ENCODE measurements around the gene SF3A1.

The SF3A1 gene

GRCh38 chr22:30361916-30362650, 5.4 kb upstream of the SF3A1 start:
- H3K79me2 ChIP-seq = no peaks in the 10 kb centered on the region
- no peaks in the 10 kb centered on the region for H3K27me3 ChIP-seq (ENCODE audit: control insufficient read depth, insufficient read depth, low read length)
- H3K4me1 ChIP-seq = no peaks in the 10 kb centered on the region
- no peak overlapping the region for H3K27ac ChIP-seq
- H3K9ac ChIP-seq = no peak overlapping the region
- H3K36me3 ChIP-seq (ENCODE audit: control insufficient read depth, insufficient read depth, low read length) = no peaks in the 10 kb centered on the region
- H3K4me3 ChIP-seq (ENCODE audit: low read depth, low read length) = no peak overlapping the region
- H2AFZ ChIP-seq = no peak overlapping the region
- no peak for TF ChIP-seq CTCF (IDR thresholded peaks at IDR 0.05)
- no peaks in the 10 kb centered on the region for H3K9me3 ChIP-seq (ENCODE audit: control insufficient read depth, low read length)
- H3K4me2 ChIP-seq (ENCODE audit: low read length) = no peak overlapping the region

- Histone ChIP-seq H3K9ac (no peak overlapping the region), H3K27ac (no peak overlapping the region), H3K4me1 (peaks cover 7% of the 10 kb centered on the region), H3K27me3 (ENCODE audit: control insufficient read depth, insufficient read depth, low read length) (no peaks in the 10 kb centered on the region), H3K4me3 (ENCODE audit: low read depth, low read length) (no peak overlapping the region), H3K36me3 (ENCODE audit: control insufficient read depth, insufficient read depth, low read length) (no peaks in the 10 kb centered on the region), H3K79me2 (peaks cover 23% of the 10 kb centered on the region), H2AFZ (no peak overlapping the region), H3K9me3 (ENCODE audit: control insufficient read depth, low read length) (no peaks in the 10 kb centered on the region), H3K4me2 (ENCODE audit: low read length) (no peak overlapping the region)
- no peak for TF ChIP-seq CTCF (IDR thresholded peaks at IDR 0.05)
These were observed 1.8 kb upstream of the SF3A1 start for GRCh38 chr22:30358541-30358940.

- Histone ChIP-seq H3K4me2 (ENCODE audit: low read length) (peak overlapping the region; percentile 87), H3K9me3 (ENCODE audit: control insufficient read depth, low read length) (no peaks in the 10 kb centered on the region), H3K4me3 (ENCODE audit: low read depth, low read length) (peak overlapping the region; percentile 70), H2AFZ (no peak overlapping the region), H3K9ac (no peak overlapping the region), H3K36me3 (ENCODE audit: control insufficient read depth, insufficient read depth, low read length) (no peaks in the 10 kb centered on the region), H3K4me1 (peaks cover 7% of the 10 kb centered on the region), H3K27me3 (ENCODE audit: control insufficient read depth, insufficient read depth, low read length) (no peaks in the 10 kb centered on the region), H3K79me2 (peaks cover 23% of the 10 kb centered on the region), H3K27ac (no peak overlapping the region)
- no peak for TF ChIP-seq CTCF (IDR thresholded peaks at IDR 0.05)
These were observed 1.0 kb upstream of the SF3A1 start for GRCh38 chr22:30357650-30358215.

- Histone ChIP-seq H3K79me2 (peaks cover 23% of the 10 kb centered on the region), H3K36me3 (ENCODE audit: control insufficient read depth, insufficient read depth, low read length) (no peaks in the 10 kb centered on the region), H3K4me3 (ENCODE audit: low read depth, low read length) (peak overlapping the region; percentile 70), H3K9ac (no peak overlapping the region), H2AFZ (peak overlapping the region; percentile 90), H3K4me1 (peaks cover 7% of the 10 kb centered on the region), H3K4me2 (ENCODE audit: low read length) (peak overlapping the region; percentile 87), H3K9me3 (ENCODE audit: control insufficient read depth, low read length) (no peaks in the 10 kb centered on the region), H3K27me3 (ENCODE audit: control insufficient read depth, insufficient read depth, low read length) (no peaks in the 10 kb centered on the region), H3K27ac (peak overlapping the region; percentile 94)
- TF ChIP-seq CTCF (IDR thresholded peaks at IDR 0.05) = no peak
These were observed 509 bp upstream of the SF3A1 start for GRCh38 chr22:30357236-30357570.

- TF ChIP-seq CTCF (IDR thresholded peaks at IDR 0.05) = no peak
- peak overlapping the region; percentile 87 for H3K4me2 ChIP-seq (ENCODE audit: low read length)
- peaks cover 23% of the 10 kb centered on the region for H3K79me2 ChIP-seq
- no peak overlapping the region for H2AFZ ChIP-seq
- H3K4me3 ChIP-seq (ENCODE audit: low read depth, low read length) = no peak overlapping the region
- H3K4me1 ChIP-seq = peaks cover 7% of the 10 kb centered on the region
- H3K36me3 ChIP-seq (ENCODE audit: control insufficient read depth, insufficient read depth, low read length) = no peaks in the 10 kb centered on the region
- H3K9me3 ChIP-seq (ENCODE audit: control insufficient read depth, low read length) = no peaks in the 10 kb centered on the region
- no peak overlapping the region for H3K9ac ChIP-seq
- no peak overlapping the region for H3K27ac ChIP-seq
- H3K27me3 ChIP-seq (ENCODE audit: control insufficient read depth, insufficient read depth, low read length) = no peaks in the 10 kb centered on the region
These were observed 2.0 kb downstream of the SF3A1 start for GRCh38 chr22:30354644-30355043.
